Activated naive CD8-positive, alpha-beta T cell treated with anti-CD3 and anti-CD28 coated beads for 36 hours (primary cell): ENCODE results near the gene ACOT8. TPM values are rescaled to one million over a fixed set of nuclear protein-coding genes. Genes with fewer than 3 reads are reported as not detected.
A peak's percentile ranks its signal among the peaks of the same experiment; 100 is the strongest.

Experiments
- DNase-seq: peaks from one replicate; pipeline ENCODE4 v3.0.0; 2021
- H3K27ac Mint-ChIP-seq: one replicate; pipeline ENCODE4 v1.8.0; 2022; ENCODE audit warnings: mild to moderate bottlenecking, moderate library complexity, mixed read lengths
- H3K27me3 Mint-ChIP-seq: one replicate; pipeline ENCODE4 v1.8.0; 2022; ENCODE audit warnings: mild to moderate bottlenecking, mixed read lengths
- H3K36me3 Mint-ChIP-seq: one replicate; pipeline ENCODE4 v1.8.0; 2021; ENCODE audit warnings: mild to moderate bottlenecking, mixed read lengths
- H3K4me1 Mint-ChIP-seq: one replicate; pipeline ENCODE4 v1.8.0; 2021; ENCODE audit warnings: mixed read lengths
- H3K4me3 Mint-ChIP-seq: one replicate; pipeline ENCODE4 v1.8.0; 2022; ENCODE audit warnings: mild to moderate bottlenecking, moderate library complexity, mixed read lengths
- H3K9me3 Mint-ChIP-seq: one replicate; pipeline ENCODE4 v1.8.0; 2022; ENCODE audit warnings: mixed read lengths
- total RNA-seq, 2 experiments: library from RNA; stranded (reverse); gene quantifications; one replicate each; pipeline ENCODE4 v1.2.3, GENCODE V29; 2021

The ACOT8 gene
- total RNA-seq, 2 experiments from 2014 or later: 18.6 to 19.3 TPM

DNA sequence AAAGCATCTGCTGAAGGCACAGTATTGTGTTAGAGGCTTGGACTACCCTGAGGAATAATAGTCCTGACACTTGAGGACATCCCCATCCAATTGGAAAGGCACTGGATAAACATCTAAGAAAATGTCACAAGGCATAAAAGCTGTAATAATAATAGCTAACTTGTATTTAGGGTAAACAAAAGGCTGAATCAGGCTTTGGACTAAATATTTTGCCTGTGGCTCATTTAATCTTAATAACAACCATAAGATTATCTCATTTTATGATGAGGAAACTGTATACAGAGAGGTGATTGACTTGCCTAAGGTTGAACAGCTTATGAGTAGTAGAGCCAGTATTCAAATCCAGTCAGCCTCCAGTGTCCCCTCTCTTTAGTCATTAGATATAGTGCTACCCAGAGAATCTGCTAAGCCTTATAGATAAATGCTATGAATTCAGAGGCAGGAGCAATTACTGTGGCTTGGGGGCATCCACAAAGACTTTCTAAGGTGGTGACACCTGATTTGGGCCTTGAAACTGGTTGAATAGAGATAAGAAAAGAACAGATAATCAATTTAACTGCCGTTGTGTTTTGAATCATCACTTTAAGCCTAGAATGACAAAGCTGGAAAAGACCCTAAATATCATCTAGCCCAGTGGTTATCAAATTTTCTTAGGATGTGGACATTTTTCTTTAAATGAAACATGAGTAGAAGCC is 16.4 kb upstream of the ACOT8 start:
- Mint-ChIP-seq H3K27me3 (no peaks in the 10 kb centered on the region), H3K27ac (no peak overlapping the region), H3K36me3 (no peaks in the 10 kb centered on the region), H3K4me3 (no peak overlapping the region), H3K9me3 (no peaks in the 10 kb centered on the region), H3K4me1 (no peaks in the 10 kb centered on the region)
- DNase-seq: no peak

DNA sequence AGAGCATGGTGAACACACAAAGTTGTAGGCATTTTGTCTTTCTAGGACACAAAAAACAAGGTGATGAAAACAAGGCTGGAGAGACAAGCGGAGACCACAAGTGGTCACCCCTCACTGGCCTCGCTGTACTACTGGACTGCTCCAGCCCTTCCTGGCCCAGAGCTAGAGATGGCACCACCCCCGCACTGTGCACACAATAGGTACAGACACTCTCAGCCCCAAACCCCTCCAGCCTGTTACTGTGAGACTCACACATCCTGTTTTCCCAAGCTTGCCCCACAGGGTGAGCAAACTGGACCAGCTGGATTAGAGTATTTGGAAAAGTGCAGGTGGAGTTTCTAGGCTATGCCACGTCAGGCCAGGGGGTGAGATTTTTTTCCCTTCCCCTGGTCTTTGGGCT is 15.4 kb upstream of the ACOT8 start:
- DNase-seq: no peak
- H3K27me3 Mint-ChIP-seq: no peaks in the 10 kb centered on the region
- no peak overlapping the region for H3K27ac Mint-ChIP-seq
- no peaks in the 10 kb centered on the region for H3K4me1 Mint-ChIP-seq
- H3K9me3 Mint-ChIP-seq: no peaks in the 10 kb centered on the region
- no peaks in the 10 kb centered on the region for H3K36me3 Mint-ChIP-seq
- H3K4me3 Mint-ChIP-seq: no peak overlapping the region

DNA sequence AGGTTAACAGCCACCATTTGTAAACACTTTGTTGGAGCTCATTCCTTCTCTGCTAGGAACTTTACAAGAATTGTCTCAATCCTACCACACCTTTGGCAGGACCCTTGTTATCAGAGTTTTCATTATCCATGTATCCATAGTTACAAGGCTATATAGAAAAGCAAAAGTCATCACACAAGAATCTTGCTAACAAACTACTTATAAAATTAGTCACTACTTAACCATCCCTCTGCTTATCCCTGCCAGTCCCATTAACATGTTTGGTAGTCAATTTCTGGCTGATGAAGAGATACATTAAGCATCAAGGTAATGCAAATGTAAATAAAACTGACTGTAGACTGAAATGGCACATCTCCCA is 10.6 kb upstream of the ACOT8 start:
- Mint-ChIP-seq H3K9me3 (no peaks in the 10 kb centered on the region), H3K4me1 (no peaks in the 10 kb centered on the region), H3K4me3 (no peak overlapping the region), H3K36me3 (peaks cover 2% of the 10 kb centered on the region), H3K27ac (no peak overlapping the region), H3K27me3 (no peaks in the 10 kb centered on the region)
- DNase-seq: no peak

DNA sequence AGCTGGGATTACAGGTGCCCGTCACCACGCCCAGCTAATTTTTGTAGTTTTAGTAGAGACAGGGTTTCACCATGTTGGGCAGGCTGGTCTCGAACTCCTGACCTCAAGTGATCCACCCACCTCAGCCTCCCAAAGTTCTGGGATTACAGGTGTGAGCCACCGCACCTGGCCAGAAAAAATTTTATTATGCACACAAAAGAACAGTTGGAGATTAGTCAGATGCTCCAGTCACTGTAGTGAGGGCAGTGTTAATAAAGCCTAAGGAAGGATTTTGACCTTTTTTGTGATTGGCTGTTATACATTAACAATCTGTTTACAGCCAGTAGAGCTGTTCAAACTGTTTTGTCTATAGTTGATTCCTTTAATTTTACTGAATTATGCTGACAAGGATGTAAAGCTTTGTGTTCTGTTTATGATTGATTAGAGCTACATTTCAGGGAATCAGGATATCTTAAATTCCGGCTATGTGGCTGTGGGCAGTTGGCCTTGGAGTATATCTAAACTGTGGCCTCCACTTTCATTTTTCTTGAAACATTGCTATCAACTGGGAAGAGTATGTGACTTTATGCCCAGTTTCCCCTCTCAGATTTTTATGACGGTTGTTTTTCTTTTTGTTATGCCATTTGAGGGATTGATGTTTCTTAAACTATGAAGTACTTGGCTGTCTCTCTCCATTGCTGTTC is 10.1 kb upstream of the ACOT8 start:
- Mint-ChIP-seq H3K36me3 (peaks cover 2% of the 10 kb centered on the region), H3K9me3 (no peaks in the 10 kb centered on the region), H3K27ac (no peak overlapping the region), H3K4me3 (no peak overlapping the region), H3K27me3 (no peaks in the 10 kb centered on the region), H3K4me1 (no peaks in the 10 kb centered on the region)
- DNase-seq: no peak

DNA sequence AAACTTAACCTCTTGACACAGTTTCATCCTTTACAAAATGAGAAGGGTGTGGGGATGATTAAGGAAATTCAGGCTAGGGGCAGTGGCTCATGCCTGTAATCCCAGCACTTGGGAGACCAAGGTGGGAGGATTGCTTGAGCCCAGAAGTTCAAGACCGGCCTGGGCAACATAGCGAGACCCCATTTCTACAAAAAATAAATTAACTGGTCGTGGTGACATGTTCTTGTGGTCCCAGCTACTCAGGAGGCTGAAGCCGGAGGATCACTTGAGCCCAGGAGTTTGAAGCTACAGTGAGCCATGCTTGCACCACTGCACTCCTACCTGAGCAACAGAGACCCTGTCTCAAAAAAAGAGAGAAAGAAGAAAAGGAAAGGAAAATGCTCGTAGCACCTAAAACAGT is 9.3 kb upstream of the ACOT8 start:
- DNase-seq: no peak
- no peak overlapping the region for H3K27ac Mint-ChIP-seq
- peaks cover 2% of the 10 kb centered on the region for H3K36me3 Mint-ChIP-seq
- H3K9me3 Mint-ChIP-seq: no peaks in the 10 kb centered on the region
- no peaks in the 10 kb centered on the region for H3K27me3 Mint-ChIP-seq
- H3K4me3 Mint-ChIP-seq: no peak overlapping the region
- H3K4me1 Mint-ChIP-seq: no peaks in the 10 kb centered on the region

DNA sequence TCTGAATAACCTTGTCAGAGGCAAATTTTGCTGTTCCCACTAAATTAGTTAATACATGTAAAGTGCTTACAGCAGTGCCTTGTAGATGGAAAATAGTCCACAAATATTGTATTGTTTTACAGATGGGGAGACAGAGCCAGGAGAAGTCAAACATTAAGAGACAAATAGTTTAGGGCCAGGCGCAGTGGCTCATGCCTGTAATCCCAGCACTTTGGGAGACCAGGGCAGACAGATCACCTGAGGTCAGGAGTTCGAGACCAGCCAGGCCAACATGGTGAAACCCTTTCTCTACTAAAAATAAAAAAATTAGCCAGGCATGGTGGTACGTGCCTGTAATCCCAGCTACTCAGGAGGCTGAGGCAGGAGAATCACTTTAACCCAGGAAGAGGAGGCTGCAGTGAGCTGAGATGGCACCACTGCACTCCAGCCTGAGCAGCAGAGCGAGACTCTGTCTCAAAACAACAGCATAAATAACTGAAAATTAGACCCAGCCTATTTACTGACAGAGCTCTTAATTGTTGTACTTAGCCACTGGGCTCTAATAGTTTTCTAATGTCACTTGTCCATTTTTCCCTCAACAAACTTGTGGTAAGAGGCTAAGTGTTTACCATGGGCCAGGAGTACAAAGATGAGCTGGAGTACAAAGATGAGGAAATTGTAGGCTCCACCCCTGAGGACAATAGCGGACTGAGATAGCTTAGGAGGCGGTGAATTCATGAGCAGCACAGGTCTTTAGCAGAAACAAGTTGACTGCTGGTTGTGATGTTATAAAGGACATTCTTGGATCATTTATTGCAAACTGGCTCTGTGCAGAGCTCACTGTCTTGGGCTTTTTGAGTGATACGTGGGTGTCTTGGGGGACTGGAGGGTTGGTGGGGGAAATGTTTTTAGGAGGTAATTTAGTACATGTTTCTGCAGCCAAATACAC is 6.6 kb upstream of the ACOT8 start:
- Mint-ChIP-seq H3K4me3 (no peak overlapping the region), H3K27ac (no peak overlapping the region), H3K4me1 (peaks cover 10% of the 10 kb centered on the region), H3K9me3 (no peaks in the 10 kb centered on the region), H3K27me3 (no peaks in the 10 kb centered on the region), H3K36me3 (peaks cover 8% of the 10 kb centered on the region)
- DNase-seq: no peak

DNA sequence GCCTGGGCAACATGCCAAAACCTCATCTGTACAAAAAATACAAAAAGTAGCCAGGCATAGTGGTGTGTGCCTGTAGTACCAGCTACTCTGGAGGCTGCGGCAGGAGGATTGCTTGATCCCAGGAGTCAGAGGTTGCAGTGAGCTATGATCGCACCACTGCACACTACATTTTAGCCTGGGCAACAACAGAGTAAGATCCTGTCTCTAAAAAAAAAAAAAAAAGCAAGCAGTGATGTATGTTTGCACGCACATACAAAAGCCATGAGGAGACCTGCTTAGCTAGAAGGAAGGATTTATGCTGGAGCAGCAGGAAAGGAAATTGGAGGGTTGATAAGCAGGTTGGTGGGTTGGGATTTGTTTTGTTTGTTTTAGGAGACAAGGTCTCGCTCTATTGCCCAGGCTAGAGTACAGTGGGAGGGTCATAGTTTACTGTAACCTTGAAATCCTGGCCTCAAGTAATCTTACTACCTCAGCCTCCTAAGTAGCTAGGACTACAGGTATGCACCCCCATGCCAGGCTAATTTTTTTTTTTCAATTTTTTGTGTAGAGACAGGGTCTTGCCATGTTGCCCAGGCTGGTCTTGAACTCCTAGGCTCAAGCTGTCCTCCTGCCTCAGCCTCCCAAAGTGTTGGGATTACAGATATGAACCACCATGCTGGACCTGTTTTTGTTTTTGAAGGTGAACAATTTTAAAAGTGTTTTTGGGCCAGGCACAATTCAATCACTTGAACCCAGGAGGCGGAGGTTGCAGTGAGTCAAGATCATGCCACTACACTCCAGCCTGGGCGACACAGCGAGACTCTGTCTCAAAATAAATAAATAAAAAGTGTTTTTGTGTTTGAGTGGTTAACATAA is 4.3 kb upstream of the ACOT8 start:
- Mint-ChIP-seq H3K9me3 (no peaks in the 10 kb centered on the region), H3K27me3 (no peaks in the 10 kb centered on the region), H3K27ac (no peak overlapping the region)

DNA sequence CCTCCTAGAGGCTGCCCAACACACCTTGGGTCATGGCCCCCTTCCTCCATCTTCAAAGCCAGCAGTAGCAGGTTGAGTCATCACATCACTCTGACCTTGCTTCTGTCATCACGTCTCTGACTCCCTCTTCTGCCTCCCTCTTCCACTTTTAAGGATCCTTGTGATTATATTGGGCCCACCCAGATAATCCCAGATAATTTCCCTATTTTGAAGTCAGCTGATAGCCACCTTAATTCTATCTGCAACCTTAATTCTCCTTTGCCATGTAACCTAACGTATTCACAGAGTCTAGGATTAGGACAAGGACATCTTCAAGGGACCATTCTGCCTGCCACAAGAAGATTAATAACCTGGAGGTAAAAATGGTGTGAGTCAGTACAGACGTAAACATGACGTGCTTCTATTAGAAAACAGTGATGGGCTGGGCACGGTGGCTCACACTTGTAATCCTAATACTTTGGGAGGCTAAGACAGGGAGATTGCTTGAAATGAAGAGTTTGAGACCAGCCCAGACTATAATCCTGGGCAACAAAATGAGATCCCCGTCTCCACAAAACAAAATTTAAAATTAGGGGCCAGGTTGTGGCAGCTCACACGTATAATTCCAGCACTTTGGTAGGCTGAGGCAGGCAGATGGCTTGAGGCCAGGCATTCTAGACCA is 3.5 kb upstream of the ACOT8 start:
- no peak for DNase-seq

More for the DNA sequence above, 4.3 kb upstream of the ACOT8 start:
- Mint-ChIP-seq H3K36me3 (peaks cover 8% of the 10 kb centered on the region), H3K4me1 (peaks cover 24% of the 10 kb centered on the region), H3K4me3 (no peak overlapping the region)
- no peak for DNase-seq

DNA sequence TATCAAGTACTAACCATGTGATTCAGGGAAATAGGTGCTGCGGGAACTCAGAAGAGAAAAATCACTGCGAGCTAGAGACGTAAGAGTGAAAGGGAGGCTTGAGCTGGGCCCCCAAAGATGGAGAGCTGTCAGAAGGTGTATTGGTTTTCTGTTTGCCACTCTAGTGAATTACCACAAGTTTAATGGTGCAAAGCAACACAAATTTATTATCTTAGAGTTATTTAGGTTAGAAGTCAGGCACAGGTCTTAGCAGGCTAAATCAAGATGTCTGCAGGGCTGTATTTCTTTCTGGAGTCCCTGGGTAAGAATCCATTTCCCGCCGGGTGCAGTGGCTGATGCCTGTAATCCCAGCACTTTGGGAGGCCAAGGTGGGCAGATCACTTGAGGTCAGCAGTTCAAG is 2.7 kb upstream of the ACOT8 start:
- no peaks in the 10 kb centered on the region for H3K27me3 Mint-ChIP-seq
- H3K4me3 Mint-ChIP-seq: no peak overlapping the region
- no peak for DNase-seq
- H3K9me3 Mint-ChIP-seq: no peaks in the 10 kb centered on the region
- no peak overlapping the region for H3K27ac Mint-ChIP-seq
- peaks cover 31% of the 10 kb centered on the region for H3K4me1 Mint-ChIP-seq
- peaks cover 8% of the 10 kb centered on the region for H3K36me3 Mint-ChIP-seq

More for the DNA sequence above, 3.5 kb upstream of the ACOT8 start:
- no peaks in the 10 kb centered on the region for H3K9me3 Mint-ChIP-seq
- no peak overlapping the region for H3K4me3 Mint-ChIP-seq
- H3K4me1 Mint-ChIP-seq: peaks cover 26% of the 10 kb centered on the region
- no peaks in the 10 kb centered on the region for H3K27me3 Mint-ChIP-seq
- peaks cover 8% of the 10 kb centered on the region for H3K36me3 Mint-ChIP-seq
- no peak overlapping the region for H3K27ac Mint-ChIP-seq

DNA sequence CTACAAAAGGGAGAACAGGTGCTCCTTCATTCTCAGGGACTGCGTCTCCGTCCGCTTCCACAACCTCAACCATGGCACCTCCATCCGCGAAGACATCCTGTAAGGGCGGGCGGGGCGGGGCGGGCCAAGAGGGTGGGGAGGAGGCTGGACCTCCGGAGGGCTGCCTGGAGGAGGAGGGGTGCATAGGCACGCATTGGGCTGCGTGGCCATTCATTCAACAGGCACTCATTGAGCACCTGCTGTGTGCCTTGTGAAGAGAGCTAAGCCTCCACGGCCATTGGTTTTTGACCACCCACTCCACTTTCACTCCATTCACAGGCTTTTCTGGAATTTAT is 657 bp upstream of the ACOT8 start:
- DNase-seq: peak; percentile 58
- H3K4me1 Mint-ChIP-seq: peaks cover 42% of the 10 kb centered on the region
- H3K36me3 Mint-ChIP-seq: peaks cover 6% of the 10 kb centered on the region
- H3K27me3 Mint-ChIP-seq: no peaks in the 10 kb centered on the region
- H3K9me3 Mint-ChIP-seq: no peaks in the 10 kb centered on the region
- peak overlapping the region; percentile 96 for H3K4me3 Mint-ChIP-seq
- peak overlapping the region; percentile 98 for H3K27ac Mint-ChIP-seq

DNA sequence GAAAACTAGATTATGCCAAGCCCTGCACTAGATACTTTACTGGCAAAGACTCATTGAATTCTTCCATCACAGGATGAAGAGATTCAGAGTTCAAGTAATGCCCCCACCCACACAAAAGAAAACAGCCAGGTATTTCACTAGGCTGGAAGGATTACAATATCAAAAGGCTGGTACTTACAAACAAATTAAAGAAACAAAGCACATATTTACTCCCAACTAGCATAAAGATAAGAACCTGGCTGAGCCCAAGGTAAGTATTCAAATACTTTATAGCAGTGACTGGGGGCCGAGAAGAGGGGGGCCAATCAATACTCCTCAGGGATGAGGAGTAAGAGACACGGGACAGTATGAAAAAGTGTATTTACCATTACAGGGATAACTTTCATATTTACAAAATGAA is 3.7 kb downstream of the ACOT8 start:
- H3K36me3 Mint-ChIP-seq: peaks cover 10% of the 10 kb centered on the region
- no peaks in the 10 kb centered on the region for H3K27me3 Mint-ChIP-seq
- no peak for DNase-seq
- H3K4me3 Mint-ChIP-seq: no peak overlapping the region
- no peaks in the 10 kb centered on the region for H3K9me3 Mint-ChIP-seq
- H3K4me1 Mint-ChIP-seq: peaks cover 29% of the 10 kb centered on the region
- no peak overlapping the region for H3K27ac Mint-ChIP-seq

DNA sequence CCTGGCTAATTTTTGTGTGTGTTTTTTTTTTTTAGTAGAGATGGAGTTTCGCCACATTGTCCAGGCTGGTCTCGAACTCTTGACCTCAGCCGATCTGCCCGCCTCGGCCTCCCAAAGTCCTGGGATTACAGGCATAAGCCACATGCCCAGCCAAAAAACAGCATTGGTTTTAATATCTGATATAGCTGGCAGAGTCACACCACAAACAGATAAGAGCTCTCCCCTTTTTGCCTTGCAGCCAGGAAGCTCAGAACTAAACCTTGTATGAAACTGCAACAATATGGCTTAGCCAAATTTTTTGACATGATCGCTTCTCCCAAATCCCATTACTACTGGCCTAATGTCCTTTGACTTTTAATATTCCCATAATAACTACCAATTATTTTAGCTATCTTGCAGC is 4.9 kb downstream of the ACOT8 start:
- Mint-ChIP-seq H3K4me1 (peaks cover 20% of the 10 kb centered on the region), H3K4me3 (no peak overlapping the region), H3K9me3 (no peaks in the 10 kb centered on the region), H3K36me3 (peaks cover 10% of the 10 kb centered on the region), H3K27ac (no peak overlapping the region), H3K27me3 (no peaks in the 10 kb centered on the region)
- no peak for DNase-seq

DNA sequence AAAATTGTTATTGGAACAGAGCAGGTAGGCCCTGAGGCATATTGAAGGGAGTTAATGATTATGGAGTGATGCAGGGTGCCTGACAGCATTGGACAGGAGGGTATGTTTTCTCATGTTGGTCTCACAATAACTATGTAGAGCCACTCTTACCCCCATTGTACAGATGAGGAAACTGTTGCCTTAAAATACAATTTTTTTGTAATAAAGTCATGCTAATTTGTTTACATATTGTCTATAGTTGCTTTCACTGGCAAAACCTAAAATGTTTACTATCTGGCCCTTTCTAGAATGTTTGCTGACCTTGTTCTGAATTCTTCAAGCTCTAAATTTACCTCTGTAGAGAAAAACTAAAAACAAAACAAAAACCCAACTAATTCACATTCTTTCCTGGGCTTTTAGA is 5.7 kb downstream of the ACOT8 start:
- Mint-ChIP-seq H3K9me3 (no peaks in the 10 kb centered on the region), H3K4me1 (peaks cover 19% of the 10 kb centered on the region), H3K4me3 (no peak overlapping the region), H3K36me3 (peaks cover 10% of the 10 kb centered on the region), H3K27ac (no peak overlapping the region), H3K27me3 (no peaks in the 10 kb centered on the region)
- DNase-seq: no peak

DNA sequence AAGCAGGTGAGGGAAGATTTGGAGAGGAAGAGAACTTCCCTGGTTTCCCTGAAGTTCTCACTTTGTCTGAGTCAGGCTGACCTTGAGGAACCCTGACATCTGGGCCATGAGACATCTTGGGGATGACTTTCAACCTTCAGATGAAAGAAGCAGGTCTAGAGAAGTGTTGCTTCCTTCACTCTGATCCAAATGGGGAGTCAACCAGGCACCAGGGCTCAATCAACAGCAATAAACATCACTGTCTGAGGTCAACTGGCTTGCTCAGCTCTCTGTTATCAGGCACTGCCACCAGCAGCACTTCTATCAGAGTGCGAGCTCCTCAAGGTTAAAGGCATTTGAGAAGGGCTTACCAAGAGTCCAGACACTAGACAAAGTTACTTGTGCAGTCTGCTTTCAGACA is 6.3 kb downstream of the ACOT8 start:
- Mint-ChIP-seq H3K27ac (no peak overlapping the region), H3K36me3 (peaks cover 10% of the 10 kb centered on the region), H3K27me3 (no peaks in the 10 kb centered on the region), H3K4me3 (no peak overlapping the region), H3K4me1 (peaks cover 18% of the 10 kb centered on the region), H3K9me3 (no peaks in the 10 kb centered on the region)
- DNase-seq: no peak
